ENCODE data around the gene CMAS. TPM values are rescaled to one million over a fixed set of nuclear protein-coding genes. Genes with fewer than 3 reads are reported as not detected.

CMAS gene
- total and polyA plus RNA-seq, 2 donors (not counting 1 experiment from before 2014, with no cell fraction given): 24.3 to 25.6 TPM

GRCh38 chr12:22064968-22065367, 18.9 kb downstream of the CMAS start:
- no peak for TF ChIP-seq EZH2 (IDR thresholded peaks at IDR 0.05; ENCODE audit: low read length, missing control alignments)
- no peak for TF ChIP-seq CTCF (conservative IDR thresholded peaks at IDR 0.05 in 1 of 2, IDR thresholded peaks at IDR 0.05 in 1 of 2; ENCODE audit: low read depth in 1 of 2, low read length in 2 of 2)
- H3K79me2 ChIP-seq (ENCODE audit: control insufficient read depth, insufficient read depth, low read length): no peaks in the 10 kb centered on the region
- H3K27me3 ChIP-seq (ENCODE audit: control insufficient read depth, insufficient read depth, low read length): no peaks in the 10 kb centered on the region
- no peak overlapping the region for H3K4me3 ChIP-seq (replicated peaks in 1 of 4; ENCODE audit: control extremely low read depth in 1 of 4, insufficient read depth in 1 of 4, low read depth in 3 of 4, low read length in 4 of 4)
- H3K9ac ChIP-seq (ENCODE audit: insufficient read depth, low read length): no peak overlapping the region
- DNase-seq (ENCODE audit: low read depth in 2 of 2): no peak
- H3K27ac ChIP-seq (ENCODE audit: insufficient read depth, low read length): no peak overlapping the region
- H3K9me3 ChIP-seq (ENCODE audit: control insufficient read depth, insufficient read depth, low read depth, low read length): no peaks in the 10 kb centered on the region
- no peaks in the 10 kb centered on the region for H3K4me1 ChIP-seq (ENCODE audit: control insufficient read depth, extremely low read depth, insufficient read depth, low read length)
- no peak overlapping the region for H2AFZ ChIP-seq (ENCODE audit: low read length)
- H4K20me1 ChIP-seq (ENCODE audit: control insufficient read depth, extremely low read depth, insufficient read depth, low read length): no peaks in the 10 kb centered on the region
- H3K36me3 ChIP-seq (ENCODE audit: control insufficient read depth, insufficient read depth, low read length): no peaks in the 10 kb centered on the region
- no peak overlapping the region for H3K4me2 ChIP-seq (ENCODE audit: extremely low read depth, insufficient read depth, low read length)

GRCh38 chr12:22066310-22066709, 20.3 kb downstream of the CMAS start:
- TF ChIP-seq CTCF (conservative IDR thresholded peaks at IDR 0.05 in 1 of 2, IDR thresholded peaks at IDR 0.05 in 1 of 2; ENCODE audit: low read depth in 1 of 2, low read length in 2 of 2) (no peak), EZH2 (IDR thresholded peaks at IDR 0.05; ENCODE audit: low read length, missing control alignments) (no peak)
- H3K4me3 ChIP-seq (replicated peaks in 1 of 4; ENCODE audit: control extremely low read depth in 1 of 4, insufficient read depth in 1 of 4, low read depth in 3 of 4, low read length in 4 of 4): no peak overlapping the region
- no peaks in the 10 kb centered on the region for H3K9me3 ChIP-seq (ENCODE audit: control insufficient read depth, insufficient read depth, low read depth, low read length)
- no peak overlapping the region for H2AFZ ChIP-seq (ENCODE audit: low read length)
- H3K27me3 ChIP-seq (ENCODE audit: control insufficient read depth, insufficient read depth, low read length): no peaks in the 10 kb centered on the region
- H3K27ac ChIP-seq (ENCODE audit: insufficient read depth, low read length): no peak overlapping the region
- no peak for DNase-seq (ENCODE audit: low read depth in 2 of 2)
- no peak overlapping the region for H3K4me2 ChIP-seq (ENCODE audit: extremely low read depth, insufficient read depth, low read length)
- no peaks in the 10 kb centered on the region for H3K36me3 ChIP-seq (ENCODE audit: control insufficient read depth, insufficient read depth, low read length)
- no peaks in the 10 kb centered on the region for H3K79me2 ChIP-seq (ENCODE audit: control insufficient read depth, insufficient read depth, low read length)
- no peaks in the 10 kb centered on the region for H4K20me1 ChIP-seq (ENCODE audit: control insufficient read depth, extremely low read depth, insufficient read depth, low read length)
- no peaks in the 10 kb centered on the region for H3K4me1 ChIP-seq (ENCODE audit: control insufficient read depth, extremely low read depth, insufficient read depth, low read length)
- H3K9ac ChIP-seq (ENCODE audit: insufficient read depth, low read length): no peak overlapping the region

- Histone ChIP-seq H3K79me2 (ENCODE audit: control insufficient read depth, insufficient read depth, low read length) (no peaks in the 10 kb centered on the region), H3K27ac (ENCODE audit: insufficient read depth, low read length) (no peak overlapping the region), H2AFZ (ENCODE audit: low read length) (no peak overlapping the region), H3K4me2 (ENCODE audit: extremely low read depth, insufficient read depth, low read length) (no peak overlapping the region), H3K4me1 (ENCODE audit: control insufficient read depth, extremely low read depth, insufficient read depth, low read length) (no peaks in the 10 kb centered on the region), H3K36me3 (ENCODE audit: control insufficient read depth, insufficient read depth, low read length) (no peaks in the 10 kb centered on the region), H3K9ac (ENCODE audit: insufficient read depth, low read length) (no peak overlapping the region), H3K4me3 (replicated peaks in 1 of 4; ENCODE audit: control extremely low read depth in 1 of 4, insufficient read depth in 1 of 4, low read depth in 3 of 4, low read length in 4 of 4) (no peak overlapping the region), H3K9me3 (ENCODE audit: control insufficient read depth, insufficient read depth, low read depth, low read length) (no peaks in the 10 kb centered on the region), H3K27me3 (ENCODE audit: control insufficient read depth, insufficient read depth, low read length) (no peaks in the 10 kb centered on the region), H4K20me1 (ENCODE audit: control insufficient read depth, extremely low read depth, insufficient read depth, low read length) (no peaks in the 10 kb centered on the region)
- DNase-seq (ENCODE audit: low read depth in 2 of 2): no peak
- TF ChIP-seq CTCF (conservative IDR thresholded peaks at IDR 0.05 in 1 of 2, IDR thresholded peaks at IDR 0.05 in 1 of 2; ENCODE audit: low read depth in 1 of 2, low read length in 2 of 2) (no peak), EZH2 (IDR thresholded peaks at IDR 0.05; ENCODE audit: low read length, missing control alignments) (no peak)
Measured at GRCh38 chr12:22069851-22070250, 23.8 kb downstream of the CMAS start.
